Left renal pelvis (tissue), 4 donors: ENCODE measurements around the gene TNFSF8. TPM values are rescaled to one million over a fixed set of nuclear protein-coding genes. Genes with fewer than 3 reads are reported as not detected.

Experiments used
- DNase-seq, 4 donors: peaks; one replicate each; pipeline ENCODE4 v3.0.0-alpha.2; 2013; ENCODE audit warnings: low read depth in 4 of 4, low spot score in 3 of 4
- polyA plus RNA-seq, 4 donors: library from polyadenylated mRNA; unstranded; fragments of 120-200 nt; gene quantifications; one replicate each; pipeline ENCODE4 v1.2.1, GENCODE V29; 2013; ENCODE audit not compliant: insufficient read length in 4 of 4

The TNFSF8 gene, protein sequence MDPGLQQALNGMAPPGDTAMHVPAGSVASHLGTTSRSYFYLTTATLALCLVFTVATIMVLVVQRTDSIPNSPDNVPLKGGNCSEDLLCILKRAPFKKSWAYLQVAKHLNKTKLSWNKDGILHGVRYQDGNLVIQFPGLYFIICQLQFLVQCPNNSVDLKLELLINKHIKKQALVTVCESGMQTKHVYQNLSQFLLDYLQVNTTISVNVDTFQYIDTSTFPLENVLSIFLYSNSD
- 1 to 10 TPM in 1 of 4 donors, under 1 TPM in 3; 0.41 to 1.1 (median 0.69) TPM for polyA plus RNA-seq

DNA sequence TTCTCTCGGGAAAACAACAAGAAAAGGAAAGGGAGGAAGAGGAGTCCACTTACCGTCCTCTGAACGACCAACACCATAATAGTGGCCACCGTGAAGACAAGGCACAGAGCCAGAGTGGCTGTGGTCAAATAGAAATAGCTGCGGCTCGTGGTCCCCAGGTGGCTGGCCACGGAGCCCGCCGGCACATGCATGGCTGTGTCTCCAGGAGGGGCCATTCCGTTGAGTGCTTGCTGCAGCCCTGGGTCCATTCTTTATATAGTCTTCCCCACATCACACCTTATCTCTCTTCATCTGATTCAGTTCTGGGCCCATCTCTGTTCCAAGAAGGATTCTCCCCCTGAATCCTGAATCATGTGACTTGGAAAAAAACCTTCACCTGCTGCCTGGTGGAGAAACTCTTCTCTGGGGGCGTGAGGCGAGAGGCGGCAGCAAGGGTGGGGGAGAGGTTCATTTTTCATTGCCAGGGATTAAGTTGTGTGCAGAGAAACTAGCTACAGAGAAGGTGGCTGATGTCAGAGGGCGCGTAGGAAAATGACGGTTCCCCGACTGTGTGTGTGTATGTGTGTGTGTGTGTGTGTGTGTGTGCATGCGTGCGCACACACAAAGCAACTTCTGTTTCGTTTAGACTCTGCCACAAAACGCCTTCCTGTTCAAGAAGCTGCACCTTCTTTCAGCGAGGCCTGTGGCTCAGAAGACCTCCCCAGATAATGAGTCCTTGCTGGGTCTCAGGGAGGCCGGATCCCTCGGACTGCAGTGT is at the start of gene TNFSF8:
TSS of gene TNFSF8 (minus strand) at position 536 of the 757 bp plus-strand sequence. CDS start at position 248, 288 bp downstream.
- DNase-seq: no peak

- DNase-seq: no peak
Measured at GRCh38 chr9:114973216-114973615, 42.8 kb upstream of the TNFSF8 start.

GRCh38 chr9:114972510-114973136 is 42.2 kb upstream of the TNFSF8 start:
- no peak for DNase-seq

DNA sequence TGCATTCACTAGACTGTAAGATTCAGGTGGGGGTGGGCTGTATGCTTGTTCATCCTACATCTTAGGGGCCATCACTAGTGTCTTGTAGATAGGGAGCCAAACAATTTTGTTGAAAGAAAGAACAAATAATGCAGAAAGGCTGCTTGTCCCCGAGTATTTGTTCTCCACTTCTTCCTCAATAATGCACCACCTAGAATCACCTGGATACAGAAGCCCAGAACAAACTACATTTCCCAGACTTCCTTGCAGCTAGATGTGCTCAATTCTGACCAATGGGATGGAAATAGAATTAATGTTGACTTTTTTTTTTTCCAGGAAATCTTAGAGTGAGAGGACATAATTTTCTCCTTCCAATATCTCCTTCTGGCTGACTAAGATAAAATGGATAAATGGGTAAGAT is 38.9 kb upstream of the TNFSF8 start:
- no peak for DNase-seq

DNA sequence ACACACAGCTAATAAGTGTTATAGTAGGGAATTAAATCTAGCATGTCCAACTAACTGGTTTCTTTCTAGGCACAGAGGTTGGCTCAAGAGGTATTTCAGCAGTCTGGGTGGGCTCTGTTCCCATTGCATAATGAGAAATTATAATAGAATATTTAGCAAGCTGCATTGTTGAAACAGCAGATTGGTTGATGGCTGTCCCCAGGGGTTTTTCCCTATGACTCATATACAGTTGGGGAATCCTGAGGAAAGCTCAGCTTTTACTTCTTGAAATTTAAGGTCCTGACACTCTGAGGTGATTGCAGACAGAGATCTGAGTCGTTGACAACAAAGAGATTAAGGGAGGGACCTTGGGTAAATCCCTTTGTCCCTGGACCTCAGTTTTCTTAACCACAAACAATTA is 38.3 kb upstream of the TNFSF8 start:
- DNase-seq: no peak

DNA sequence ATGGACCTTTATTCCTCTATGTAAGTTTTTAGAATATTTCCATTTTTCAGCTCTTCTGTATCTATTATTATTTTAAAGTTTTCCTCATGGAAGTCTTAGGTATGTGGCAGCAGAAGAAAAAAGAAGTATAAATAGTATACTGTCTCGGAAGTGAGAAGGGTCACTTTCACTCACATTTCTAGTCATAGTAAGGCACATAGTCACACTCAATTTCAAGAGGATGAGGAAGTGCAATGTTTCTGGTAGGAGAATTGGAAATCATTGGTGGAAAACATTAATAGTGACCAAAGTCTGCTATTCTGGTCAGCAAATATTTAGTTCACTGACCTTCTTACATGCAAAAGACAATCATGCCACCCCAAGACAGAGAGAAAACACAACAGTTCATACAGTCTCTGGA is 35.2 kb upstream of the TNFSF8 start:
- DNase-seq: no peak

DNA sequence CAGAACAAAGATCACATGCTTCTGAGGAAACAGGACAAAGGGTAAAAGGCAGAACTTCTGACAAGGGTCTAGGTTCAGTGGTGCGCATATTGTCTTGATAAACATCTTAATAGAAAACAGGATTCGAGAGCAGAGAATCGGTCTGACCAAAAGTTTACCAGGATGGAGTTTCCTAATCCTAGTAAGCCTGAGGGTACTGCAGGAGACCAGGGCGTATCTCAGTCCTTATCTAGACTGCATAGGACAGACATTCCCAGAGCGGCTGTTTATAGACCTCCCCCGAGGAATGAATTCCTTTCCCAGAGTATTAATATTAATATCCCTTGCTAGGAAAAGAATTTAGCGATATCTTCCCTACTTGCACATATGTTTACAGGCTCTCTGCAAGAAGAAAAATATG is 32.4 kb upstream of the TNFSF8 start:
- DNase-seq: no peak

GRCh38 chr9:114960276-114960675 is 29.9 kb upstream of the TNFSF8 start:
- DNase-seq: no peak

- no peak for DNase-seq
Measured at GRCh38 chr9:114958844-114959235, 28.4 kb upstream of the TNFSF8 start.

GRCh38 chr9:114958021-114958843 is 27.8 kb upstream of the TNFSF8 start:
- no peak for DNase-seq

GRCh38 chr9:114957558-114957957 is 27.2 kb upstream of the TNFSF8 start:
- DNase-seq: no peak

GRCh38 chr9:114954956-114955582 is 24.7 kb upstream of the TNFSF8 start:
- no peak for DNase-seq

DNA sequence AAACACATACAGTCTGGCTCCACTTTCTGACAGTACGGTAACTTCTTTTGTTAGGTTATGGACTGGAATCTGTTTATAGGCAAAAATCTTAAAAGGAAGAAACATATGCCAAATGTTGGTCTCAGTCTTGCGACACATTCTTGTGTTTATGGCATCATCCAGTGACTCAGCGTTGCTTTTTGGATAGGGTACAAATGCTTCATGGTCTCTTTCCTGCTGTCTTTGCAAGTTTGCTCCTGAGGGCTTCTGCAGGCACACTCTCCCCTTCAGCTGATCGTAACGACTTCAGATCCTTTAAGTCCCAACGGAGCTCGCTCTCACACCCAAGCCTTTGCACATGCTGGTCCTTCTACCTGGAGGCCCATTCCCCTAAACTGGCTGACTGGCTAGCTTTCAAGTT is 23.6 kb upstream of the TNFSF8 start:
- DNase-seq: no peak

DNA sequence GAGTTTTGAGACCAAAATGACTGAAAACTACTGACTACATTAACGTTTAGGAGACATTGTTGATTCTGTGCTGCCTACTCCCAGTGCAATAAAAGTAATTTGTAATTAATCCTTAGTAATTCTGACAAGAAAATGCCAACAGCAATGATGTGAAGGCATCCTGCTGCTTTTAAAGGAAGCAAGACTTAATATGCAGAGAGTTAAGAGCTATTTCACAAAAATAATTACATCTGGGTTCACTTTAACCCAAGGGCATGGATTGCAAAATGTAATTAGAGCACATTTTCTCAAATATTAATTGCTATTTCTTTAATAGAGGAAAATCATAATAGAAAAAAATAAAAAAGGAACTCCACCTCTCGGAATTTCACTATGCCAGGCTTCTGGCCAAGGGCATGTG is 22.7 kb upstream of the TNFSF8 start:
- DNase-seq: no peak

- no peak for DNase-seq
Measured at GRCh38 chr9:114950761-114951160, 20.4 kb upstream of the TNFSF8 start.

- no peak for DNase-seq
Measured at GRCh38 chr9:114947058-114947457, 16.7 kb upstream of the TNFSF8 start.

- no peak for DNase-seq
Measured at GRCh38 chr9:114945616-114946412, 15.4 kb upstream of the TNFSF8 start.

- DNase-seq: no peak
Measured at GRCh38 chr9:114941376-114941775, 11.0 kb upstream of the TNFSF8 start.

DNA sequence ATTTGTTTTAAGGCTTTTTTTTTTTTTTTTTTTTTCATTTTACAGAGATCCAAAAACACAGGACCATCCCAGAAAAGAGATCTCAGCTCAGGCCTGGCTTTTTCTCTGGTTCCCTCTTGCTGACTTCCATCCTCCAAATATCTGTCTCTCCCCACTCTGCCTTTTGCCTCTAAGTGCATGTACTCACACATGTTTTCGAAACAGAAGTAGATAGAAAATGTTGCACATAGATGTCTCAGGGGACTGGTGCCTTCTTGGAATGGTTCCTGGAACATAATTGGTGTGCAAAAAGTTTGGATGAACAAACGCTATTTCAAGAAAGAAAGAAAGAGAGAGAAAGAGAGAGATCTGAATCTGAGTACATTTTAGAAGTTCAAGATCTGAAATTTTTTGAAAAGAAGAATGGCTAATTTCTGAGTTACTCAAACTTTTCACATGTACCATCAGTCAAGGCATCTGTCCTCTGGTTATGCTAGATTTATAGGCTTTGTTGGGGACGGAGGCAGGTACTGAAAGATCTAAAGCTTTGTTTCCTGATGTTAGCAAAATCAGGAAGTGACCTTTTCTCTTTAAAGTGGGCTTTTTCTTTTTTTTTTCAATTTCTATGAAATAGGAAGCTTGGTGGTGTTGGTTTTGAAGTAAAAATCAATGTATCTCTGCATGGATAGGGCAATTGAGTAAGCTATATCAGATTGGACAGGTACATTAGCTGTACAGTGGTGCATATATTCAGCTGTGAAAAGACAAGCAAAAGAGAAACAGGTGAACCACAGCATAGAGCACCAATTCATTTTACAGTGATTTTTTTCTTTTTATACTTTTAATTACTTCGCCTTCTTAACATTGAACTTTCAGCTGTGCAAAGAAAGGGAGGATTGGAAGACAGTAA is 8.5 kb upstream of the TNFSF8 start:
- DNase-seq: no peak
